ENCODE measurements around the gene LACTBL1. TPM values are rescaled to one million over a fixed set of nuclear protein-coding genes. Genes with fewer than 3 reads are reported as not detected.
"Not testable (repeated sequence)": the region's sequence is repeated elsewhere in the genome, so short reads cannot be mapped to it uniquely, and the experiment has no call there.

The LACTBL1 gene
- total RNA-seq, 2 experiments from 2014 or later = not detected

DNA sequence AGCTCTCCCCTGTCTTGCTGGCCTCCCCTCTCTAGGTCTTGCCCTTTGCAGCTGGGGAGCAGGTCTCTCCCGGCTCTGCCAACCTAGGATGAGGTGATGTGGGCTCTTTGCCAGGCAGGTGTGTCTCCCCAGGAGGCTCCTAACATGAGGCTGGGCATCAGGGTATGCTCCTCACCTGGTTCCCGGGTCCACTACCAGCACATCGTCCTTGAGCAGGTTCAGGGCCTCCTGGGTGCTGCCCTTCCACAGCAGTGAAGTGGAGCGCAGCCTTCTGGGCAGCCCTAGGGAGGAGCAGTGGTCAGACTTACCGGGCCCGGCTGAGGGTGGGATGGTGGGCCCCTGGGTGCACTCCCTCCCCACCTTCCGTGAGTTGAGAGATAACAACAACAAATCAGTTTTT lies 17.5 kb downstream of the LACTBL1 start:
- Mint-ChIP-seq H3K4me3 (no peak overlapping the region), H3K9me3 (no peaks in the 10 kb centered on the region), H3K27ac (no peak overlapping the region), H3K27me3 (peaks cover 21% of the 10 kb centered on the region), H3K4me1 (ENCODE audit: low read depth) (no peaks in the 10 kb centered on the region), H3K36me3 (no peaks in the 10 kb centered on the region)
- intact Hi-C loops (cut with micrococcal nuclease) = no loop called here
- ChIA-PET CTCF (no interaction called here), POLR2A (interaction anchor here (0.7 kb wide), 1 partner anchor 552 kb away, joined by 4 read pairs; no protein-coding TSS in a partner anchor)
- DNase-seq = no peak

DNA sequence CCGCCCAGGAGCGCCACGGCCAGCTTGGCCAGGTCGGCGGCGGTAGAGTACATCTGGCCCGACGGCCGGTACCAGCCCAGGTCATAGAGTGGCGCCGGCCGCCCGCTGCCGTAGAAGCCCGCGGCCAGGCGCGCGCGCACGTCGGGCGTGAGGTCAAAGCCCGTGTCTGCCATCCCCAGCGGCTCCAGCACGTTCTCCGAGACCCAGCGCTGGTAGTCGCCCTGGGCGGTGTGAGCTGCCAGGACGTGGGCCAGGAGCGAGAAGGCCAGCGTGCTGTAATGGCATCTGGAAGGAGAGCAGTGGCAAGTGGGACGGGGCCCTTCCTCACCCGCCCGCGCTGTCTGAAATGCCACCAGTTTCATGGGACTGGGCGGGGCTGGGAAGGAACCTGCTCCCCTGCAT lies 18.9 kb downstream of the LACTBL1 start:
- no peak overlapping the region for H3K27ac Mint-ChIP-seq
- POLR2A ChIA-PET = no interaction called here
- DNase-seq = no peak
- CTCF ChIA-PET = no interaction called here
- intact Hi-C loops (cut with micrococcal nuclease) = no loop called here
- no peaks in the 10 kb centered on the region for H3K36me3 Mint-ChIP-seq
- H3K4me1 Mint-ChIP-seq (ENCODE audit: low read depth) = no peaks in the 10 kb centered on the region
- H3K9me3 Mint-ChIP-seq = no peaks in the 10 kb centered on the region
- peaks cover 25% of the 10 kb centered on the region for H3K27me3 Mint-ChIP-seq
- H3K4me3 Mint-ChIP-seq = no peak overlapping the region

DNA sequence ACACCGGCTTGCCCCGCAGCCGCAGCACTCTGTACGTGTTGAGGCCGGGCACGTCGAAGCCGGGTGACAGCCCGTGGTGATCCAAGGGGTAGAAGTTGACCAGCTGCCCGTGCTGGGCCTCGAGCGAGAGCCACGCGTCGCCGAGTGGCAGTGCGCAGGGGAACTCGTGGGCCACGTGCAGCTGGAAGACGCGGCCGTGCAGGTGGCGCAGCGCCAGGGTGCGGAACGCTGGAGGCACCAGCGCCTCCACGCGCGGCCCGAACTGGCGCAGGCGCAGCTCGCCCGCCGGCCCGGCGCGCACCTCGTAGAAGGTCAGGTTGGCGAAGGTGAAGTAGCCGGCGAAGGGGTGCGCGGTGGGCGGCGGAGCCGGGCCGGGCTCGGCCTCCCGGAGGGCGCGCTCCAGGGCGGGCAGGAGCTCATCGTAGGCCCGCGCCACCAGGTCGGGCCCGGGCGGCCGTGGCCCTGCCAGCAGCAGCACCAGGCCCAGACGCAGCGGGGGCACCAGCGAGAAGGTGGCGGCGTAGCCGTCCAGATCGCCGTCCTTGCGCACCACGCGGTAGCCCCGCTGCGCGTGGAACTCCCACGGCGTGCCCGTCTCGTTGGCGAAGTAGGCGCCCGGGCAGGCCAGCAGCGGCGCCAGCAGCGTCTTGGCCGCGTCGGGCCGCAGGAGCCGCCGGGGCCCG lies 19.5 kb downstream of the LACTBL1 start:
- CTCF ChIA-PET = no interaction called here
- no peaks in the 10 kb centered on the region for H3K9me3 Mint-ChIP-seq
- intact Hi-C loops (cut with micrococcal nuclease) = no loop called here

GRCh38 chr1:22952694-22953056 lies 20.0 kb downstream of the LACTBL1 start:
- no peaks in the 10 kb centered on the region for H3K4me1 Mint-ChIP-seq (ENCODE audit: low read depth)
- H3K36me3 Mint-ChIP-seq = no peaks in the 10 kb centered on the region
- ChIA-PET POLR2A (no interaction called here), CTCF (no interaction called here)
- peaks cover 25% of the 10 kb centered on the region for H3K27me3 Mint-ChIP-seq
- intact Hi-C loops (cut with micrococcal nuclease) = no loop called here
- H3K9me3 Mint-ChIP-seq = no peaks in the 10 kb centered on the region
- no peak for DNase-seq
- H3K4me3 Mint-ChIP-seq = no peak overlapping the region
- H3K27ac Mint-ChIP-seq = no peak overlapping the region

More for the DNA sequence above, 19.5 kb downstream of the LACTBL1 start:
- Mint-ChIP-seq H3K4me3 (no peak overlapping the region), H3K36me3 (no peaks in the 10 kb centered on the region), H3K4me1 (ENCODE audit: low read depth) (no peaks in the 10 kb centered on the region), H3K27me3 (peaks cover 25% of the 10 kb centered on the region), H3K27ac (no peak overlapping the region)
- POLR2A ChIA-PET = no interaction called here
- DNase-seq = no peak

DNA sequence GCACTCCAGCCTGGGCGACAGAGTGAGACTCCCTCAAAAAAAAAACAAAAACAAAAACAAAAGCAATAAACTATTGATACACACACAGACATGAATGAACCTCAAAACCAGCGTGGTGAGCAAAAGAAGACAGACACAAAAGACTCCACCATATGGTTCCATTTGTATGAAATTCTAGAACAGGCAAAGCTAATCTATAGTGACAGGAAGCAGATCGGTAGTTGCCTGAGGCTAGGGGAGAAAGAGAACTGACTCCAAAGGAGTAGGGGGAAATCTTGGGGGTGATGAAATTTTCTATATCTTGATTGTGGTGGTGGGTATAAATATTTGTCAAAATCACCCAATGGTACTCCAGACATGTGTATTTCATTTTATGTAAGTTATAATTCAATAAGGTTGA lies 20.9 kb downstream of the LACTBL1 start:
- ChIA-PET CTCF (no interaction called here), POLR2A (no interaction called here)
- no peak overlapping the region for H3K27ac Mint-ChIP-seq
- H3K4me1 Mint-ChIP-seq (ENCODE audit: low read depth) = no peaks in the 10 kb centered on the region
- no peaks in the 10 kb centered on the region for H3K9me3 Mint-ChIP-seq
- H3K27me3 Mint-ChIP-seq = peaks cover 21% of the 10 kb centered on the region
- no peaks in the 10 kb centered on the region for H3K36me3 Mint-ChIP-seq
- intact Hi-C loops (cut with micrococcal nuclease) = no loop called here
- no peak overlapping the region for H3K4me3 Mint-ChIP-seq
- DNase-seq = no peak

GRCh38 chr1:22949822-22950331 lies 22.8 kb downstream of the LACTBL1 start:
- no peak overlapping the region for H3K27ac Mint-ChIP-seq
- ChIA-PET POLR2A (no interaction called here), CTCF (interaction anchor here (1.0 to 1.3 kb wide), 2 partner anchors 20 to 245 kb away, joined by 3 read pairs; no protein-coding TSS in a partner anchor)
- intact Hi-C loops (cut with micrococcal nuclease) = no loop called here
- H3K4me1 Mint-ChIP-seq (ENCODE audit: low read depth) = no peaks in the 10 kb centered on the region
- H3K36me3 Mint-ChIP-seq = no peaks in the 10 kb centered on the region
- no peaks in the 10 kb centered on the region for H3K9me3 Mint-ChIP-seq
- H3K27me3 Mint-ChIP-seq = peaks cover 21% of the 10 kb centered on the region
- no peak for DNase-seq
- H3K4me3 Mint-ChIP-seq = no peak overlapping the region

- H3K4me3 Mint-ChIP-seq; H3K36me3 Mint-ChIP-seq; H3K27me3 Mint-ChIP-seq; POLR2A ChIA-PET; H3K27ac Mint-ChIP-seq; H3K4me1 Mint-ChIP-seq (ENCODE audit: low read depth); intact Hi-C loops (cut with micrococcal nuclease); DNase-seq: not testable (repeated sequence)
- CTCF ChIA-PET = interaction anchor here (1.3 kb wide), 1 partner anchor 20 kb away, joined by 3 read pairs; no protein-coding TSS in a partner anchor
- peaks cover 12% of the 10 kb centered on the region for H3K9me3 Mint-ChIP-seq
Measured at GRCh38 chr1:22945171-22945570, 27.5 kb downstream of the LACTBL1 start.

- ChIA-PET POLR2A (no interaction called here), CTCF (interaction anchor here (0.6 kb wide), 1 partner anchor 20 kb away, joined by 3 read pairs; no protein-coding TSS in a partner anchor)
- Mint-ChIP-seq H3K36me3 (peaks cover 3% of the 10 kb centered on the region), H3K27me3 (peaks cover 7% of the 10 kb centered on the region), H3K4me3 (no peak overlapping the region), H3K4me1 (ENCODE audit: low read depth) (no peaks in the 10 kb centered on the region), H3K9me3 (peaks cover 15% of the 10 kb centered on the region), H3K27ac (no peak overlapping the region)
- no peak for DNase-seq
- intact Hi-C loops (cut with micrococcal nuclease) = no loop called here
Measured at GRCh38 chr1:22944346-22945055, 28.2 kb downstream of the LACTBL1 start.

DNA sequence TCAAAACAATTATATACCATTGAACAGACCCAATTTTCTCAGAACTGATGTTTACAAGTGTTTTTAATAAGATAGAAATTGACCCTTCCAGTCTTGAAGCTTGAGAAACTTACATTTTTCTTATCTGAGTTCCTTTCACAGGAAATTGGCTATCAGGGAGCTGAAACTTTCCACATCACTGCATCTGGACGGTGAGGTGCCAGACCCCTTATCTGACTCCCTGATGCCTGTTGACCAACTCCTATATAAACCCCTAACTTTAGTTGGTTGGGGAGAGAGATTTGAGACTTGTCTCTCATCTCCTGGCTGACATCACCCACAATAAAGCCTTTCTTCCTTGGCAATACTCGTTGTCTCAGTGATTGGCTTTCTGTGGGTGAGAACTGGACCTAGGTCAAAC lies 31.4 kb downstream of the LACTBL1 start:
- POLR2A ChIA-PET = no interaction called here
- H3K9me3 Mint-ChIP-seq = peaks cover 16% of the 10 kb centered on the region
- no peak overlapping the region for H3K4me3 Mint-ChIP-seq
- H3K27me3 Mint-ChIP-seq = peaks cover 7% of the 10 kb centered on the region
- H3K36me3 Mint-ChIP-seq = peaks cover 3% of the 10 kb centered on the region
- intact Hi-C loops (cut with micrococcal nuclease) = no loop called here
- H3K4me1 Mint-ChIP-seq (ENCODE audit: low read depth) = no peaks in the 10 kb centered on the region
- no peak overlapping the region for H3K27ac Mint-ChIP-seq
- DNase-seq = no peak
- CTCF ChIA-PET = interaction anchor here (0.7 kb wide), 1 partner anchor 234 kb away, joined by 3 read pairs; no protein-coding TSS in a partner anchor

DNA sequence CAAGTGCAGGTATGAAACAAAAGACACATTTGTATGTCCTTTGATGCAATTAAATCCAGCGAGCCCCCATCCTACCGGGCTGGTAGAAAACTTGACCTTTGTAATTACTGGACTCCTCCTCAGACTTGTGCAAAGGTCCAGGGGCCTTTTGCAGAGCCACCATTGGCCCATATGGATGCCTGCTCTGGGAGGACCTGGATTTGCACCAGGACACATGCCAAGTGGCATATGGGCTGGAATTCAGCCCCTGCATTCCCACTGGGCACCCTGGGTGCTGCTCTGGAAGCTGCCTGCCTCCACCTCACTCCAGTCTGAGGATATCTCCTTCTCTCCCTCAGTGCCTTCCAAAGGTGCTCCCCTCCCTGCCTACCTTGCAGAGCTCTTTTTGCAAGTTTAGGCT lies 36.0 kb downstream of the LACTBL1 start:
- Mint-ChIP-seq H3K36me3 (peaks cover 3% of the 10 kb centered on the region), H3K4me3 (no peak overlapping the region), H3K9me3 (peaks cover 16% of the 10 kb centered on the region), H3K4me1 (ENCODE audit: low read depth) (no peaks in the 10 kb centered on the region), H3K27ac (no peak overlapping the region), H3K27me3 (peaks cover 6% of the 10 kb centered on the region)
- CTCF ChIA-PET = interaction anchor here (1.1 kb wide), 1 partner anchor 232 kb away, joined by 3 read pairs; no protein-coding TSS in a partner anchor
- intact Hi-C loops (cut with micrococcal nuclease) = no loop called here
- POLR2A ChIA-PET = no interaction called here
- DNase-seq = no peak

GRCh38 chr1:22935433-22935832 lies 37.2 kb downstream of the LACTBL1 start:
- ChIA-PET POLR2A (no interaction called here), CTCF (interaction anchor here (0.6 to 1.1 kb wide), 3 partner anchors 200 to 520 kb away, joined by 3 read pairs; no protein-coding TSS in a partner anchor)
- Mint-ChIP-seq H3K4me3 (no peak overlapping the region), H3K27me3 (peaks cover 6% of the 10 kb centered on the region), H3K36me3 (peaks cover 3% of the 10 kb centered on the region), H3K9me3 (peaks cover 6% of the 10 kb centered on the region), H3K27ac (no peak overlapping the region), H3K4me1 (ENCODE audit: low read depth) (no peaks in the 10 kb centered on the region)
- no peak for DNase-seq
- intact Hi-C loops (cut with micrococcal nuclease) = no loop called here

GRCh38 chr1:22932803-22933470 lies 39.7 kb downstream of the LACTBL1 start:
- ChIA-PET POLR2A (no interaction called here), CTCF (interaction anchor here (0.7 to 2.4 kb wide), 4 partner anchors 32 to 229 kb away, joined by 3 to 10 read pairs (median 3); no protein-coding TSS in a partner anchor)
- Mint-ChIP-seq H3K4me3 (no peak overlapping the region), H3K9me3 (no peaks in the 10 kb centered on the region), H3K36me3 (no peaks in the 10 kb centered on the region), H3K27ac (no peak overlapping the region), H3K27me3 (peaks cover 8% of the 10 kb centered on the region), H3K4me1 (ENCODE audit: low read depth) (no peaks in the 10 kb centered on the region)
- no peak for DNase-seq
- intact Hi-C loops (cut with micrococcal nuclease) = no loop called here
